Right lobe of liver (tissue), 6 donors: ENCODE results near the gene TNFRSF1B. TPM values are rescaled to one million over a fixed set of nuclear protein-coding genes. Genes with fewer than 3 reads are reported as not detected.

Source experiments
- ATAC-seq, 4 donors: fragments of 200-7000 bp; cut with Tn5 transposase; one replicate each; pipeline ENCODE4 v1.9.1; 2020; ENCODE audit warnings: mild to moderate bottlenecking in 4 of 4, moderate library complexity in 4 of 4
- DNase-seq, 3 donors: peaks; one replicate each; pipeline ENCODE4 v3.0.0-alpha.2; 2020
- H3K27ac ChIP-seq, 3 donors: fragments of 200-600 bp; one replicate each; pipeline ENCODE4 v1.8.0; 2022
- H3K27me3 ChIP-seq, 2 donors: fragments of 200-600 bp; one replicate each; pipeline ENCODE4 v1.8.0; 2022
- H3K36me3 ChIP-seq, 4 donors: fragments of 200-600 bp; sonication (generic) in 1 of 4; one replicate each; pipeline versions ENCODE4 v1.5.1 to v1.8.0; 2017 to 2022; ENCODE audit warnings: control low read depth in 1 of 4
- H3K4me1 ChIP-seq, 4 donors: fragments of 200-600 bp; sonication (generic) in 1 of 4; one replicate each; pipeline versions ENCODE4 v1.5.1 to v1.8.0; 2017 to 2022; ENCODE audit warnings: control low read depth in 1 of 4
- H3K4me3 ChIP-seq, 3 donors: fragments of 200-600 bp; one replicate each; pipeline ENCODE4 v1.8.0; 2022
- H3K9me3 ChIP-seq, 4 donors: fragments of 200-600 bp; sonication (generic) in 1 of 4; one replicate each; pipeline versions ENCODE4 v1.5.1 to v1.8.0; 2017 to 2022; ENCODE audit warnings: control low read depth in 1 of 4
- CTCF ChIP-seq, 4 donors: fragments of 200-600 bp in 3 of 4; fragments of 450-650 bp in 1 of 4; IDR thresholded peaks; one replicate each; pipeline versions ENCODE4 v1.5.1 to v1.8.0; 2016 to 2022; ENCODE audit warnings: antibody characterized with exemption in 4 of 4, mild to moderate bottlenecking in 2 of 4
- POLR2A ChIP-seq: fragments of 450-650 bp; IDR thresholded peaks from one replicate; pipeline ENCODE4 v1.6.1; 2017; ENCODE audit warnings: antibody characterized with exemption, mild to moderate bottlenecking
- WGBS: methylation state at CpG from one replicate; pipeline ENCODE4 v1.1.6; 2018; ENCODE audit warnings: low coverage, low lambda C conversion rate; ENCODE audit not compliant: insufficient coverage; ENCODE audit errors: missing lambda C conversion rate; 5-methylcytosine and 5-hydroxymethylcytosine counted together
- intact Hi-C, 2 donors: fragments of 100-400 bp; cut with DNase I; formaldehyde crosslinking; loops; one replicate each; pipeline versions ENCODE4 v1.11.2 to v1.14.1; 2022
- total RNA-seq, 6 experiments: library from RNA; depleted of rRNA in 2 of 6; stranded (reverse); fragments of >200 nt in 2 of 6; fragmentation: NEBNext Ultra II Directional in 3 of 6; extraction: Animal tissue kit (Norgen Biotek cat#: 25700) in 3 of 6; gene quantifications; one replicate each; pipeline versions ENCODE4 v1.1.0 to v1.2.4, GENCODE V29; 2016 to 2023
- donor health status: DM: no; HTN: yes; CAD: no.
- donor health status: DM: no; HTN: no; CAD: no.
- donor health status: DM: no; HTN: no; CAD: no.
- donor health status: DM: no; HTN: yes; CAD: no.
- donor health status: DM: no; HTN: yes; CAD: no.

The TNFRSF1B gene
- total RNA-seq, 6 experiments from 2014 or later = 12.9 to 56.9 (median 26.5) TPM

- peaks cover 0 to 17% (median 4%) of the 10 kb centered on the region in 4 donors for H3K36me3 ChIP-seq
- H3K4me3 ChIP-seq = no peak overlapping the region
- no peak for DNase-seq
- no peaks in the 10 kb centered on the region for H3K9me3 ChIP-seq
- no peak for ATAC-seq
- H3K27me3 ChIP-seq = no peaks in the 10 kb centered on the region
- no peaks in the 10 kb centered on the region for H3K4me1 ChIP-seq
- intact Hi-C loops = no loop called here
- TF ChIP-seq CTCF (IDR thresholded peaks at IDR 0.05) (no peak), POLR2A (no peak)
- WGBS = 84% methylated on average over 6 of the region's 7 CpGs
- no peak overlapping the region for H3K27ac ChIP-seq
Observed at GRCh38 chr1:12204140-12204539, 37.3 kb downstream of the TNFRSF1B start.

- H3K9me3 ChIP-seq = no peaks in the 10 kb centered on the region
- H3K27me3 ChIP-seq = no peaks in the 10 kb centered on the region
- ATAC-seq = no peak
- no peaks in the 10 kb centered on the region for H3K4me1 ChIP-seq
- TF ChIP-seq POLR2A (no peak), CTCF (IDR thresholded peaks at IDR 0.05) (no peak)
- no peak for DNase-seq
- H3K36me3 ChIP-seq = peaks cover 0 to 17% (median 4%) of the 10 kb centered on the region in 4 donors
- 79% methylated on average over 7 of the region's 7 CpGs for WGBS
- H3K4me3 ChIP-seq = no peak overlapping the region
- no peak overlapping the region for H3K27ac ChIP-seq
- intact Hi-C loops = loop anchor here in 1 of 2 donors (5.0 kb wide), 1 partner anchor 83 kb away; no protein-coding TSS in a partner anchor
Observed at GRCh38 chr1:12204754-12205658, 38.2 kb downstream of the TNFRSF1B start.

- DNase-seq = no peak
- intact Hi-C loops = loop anchor here in 1 of 2 donors (5.0 kb wide), 1 partner anchor 84 kb away; no protein-coding TSS in a partner anchor
- no peak for ATAC-seq
- 64% methylated on average over 3 of the region's 5 CpGs for WGBS
- no peak for TF ChIP-seq POLR2A
- TF ChIP-seq CTCF (IDR thresholded peaks at IDR 0.05) = no peak
- no peak overlapping the region for H3K27ac ChIP-seq
- H3K36me3 ChIP-seq = peaks cover 0 to 17% (median 4%) of the 10 kb centered on the region in 4 donors
- no peak overlapping the region for H3K4me3 ChIP-seq
- H3K27me3 ChIP-seq = no peaks in the 10 kb centered on the region
- H3K9me3 ChIP-seq = no peaks in the 10 kb centered on the region
- no peaks in the 10 kb centered on the region for H3K4me1 ChIP-seq
Observed at GRCh38 chr1:12206238-12206637, 39.4 kb downstream of the TNFRSF1B start.

- TF ChIP-seq POLR2A (no peak), CTCF (IDR thresholded peaks at IDR 0.05) (no peak)
- Histone ChIP-seq H3K9me3 (no peaks in the 10 kb centered on the region), H3K4me3 (no peak overlapping the region), H3K27me3 (no peaks in the 10 kb centered on the region), H3K36me3 (peaks cover 0 to 15% (median 3%) of the 10 kb centered on the region in 4 donors), H3K27ac (no peak overlapping the region), H3K4me1 (no peaks in the 10 kb centered on the region)
- intact Hi-C loops = loop anchor here in 1 of 2 donors (5.0 kb wide), 1 partner anchor 85 kb away; no protein-coding TSS in a partner anchor
- no CpG with 5 or more reads among the region's 17 CpGs for WGBS
- ATAC-seq (no peak), DNase-seq (no peak)
Observed at GRCh38 chr1:12206792-12207424, 40.1 kb downstream of the TNFRSF1B start.
